ENCODE results near the gene MRPS7. TPM values are rescaled to one million over a fixed set of nuclear protein-coding genes. Genes with fewer than 3 reads are reported as not detected.
A peak's percentile ranks its signal among the peaks of the same experiment; 100 is the strongest.

The MRPS7 gene
- total RNA-seq, 1 experiment from 2014 or later: 94.7 TPM

DNA sequence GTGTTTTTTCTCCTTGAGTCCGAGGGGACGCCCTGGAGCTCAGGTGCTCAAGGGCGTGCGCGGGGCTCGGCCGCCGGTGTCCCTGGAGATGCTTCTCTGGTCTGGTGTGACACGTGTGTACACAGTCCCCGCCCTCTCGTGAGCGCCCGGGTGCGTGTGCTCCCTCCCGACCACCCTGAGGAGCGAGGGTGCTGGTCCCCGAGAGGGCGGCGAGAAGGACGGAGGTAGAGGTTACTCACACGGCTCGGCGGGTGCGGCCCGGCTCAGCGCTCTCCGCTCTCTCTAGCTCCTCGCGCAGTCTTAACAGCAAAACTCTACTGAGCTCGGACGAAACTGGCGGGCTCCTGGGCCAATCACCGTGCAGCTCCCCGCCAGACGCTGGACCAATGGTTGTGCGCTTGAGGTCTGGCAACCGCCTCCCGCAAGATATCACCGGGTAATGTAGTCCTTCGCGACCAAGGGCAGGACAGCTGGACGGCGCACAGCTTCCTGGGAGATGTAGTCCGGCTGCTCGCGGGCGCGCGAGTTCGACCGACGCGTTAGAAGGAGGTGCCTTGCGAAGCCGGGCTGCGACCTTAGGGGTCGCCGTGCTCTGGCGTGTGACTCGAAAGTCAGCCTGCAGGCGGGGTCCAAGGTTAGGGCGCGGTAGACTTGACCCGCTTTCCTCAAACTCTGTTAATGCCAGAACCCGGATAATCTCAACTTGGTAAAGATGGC, 27.6 kb downstream of the MRPS7 start, which contains the start of gene SLC25A19 (continued):
- peak; percentile 80 for TF ChIP-seq ARID4B (CRISPR knock-in tag; IDR thresholded peaks at IDR 0.05; ENCODE audit: borderline replicate concordance)
- TF ChIP-seq TEAD1 (CRISPR knock-in tag; IDR thresholded peaks at IDR 0.05): 0 out of 2 replicates have a peak, but pooled peaks have one; percentile 9
- no peak for TF ChIP-seq TEAD4 (CRISPR knock-in tag; IDR thresholded peaks at IDR 0.05)
- TF ChIP-seq NFATC4 (CRISPR knock-in tag; IDR thresholded peaks at IDR 0.05): no peak
- TF ChIP-seq, protein P1, sequence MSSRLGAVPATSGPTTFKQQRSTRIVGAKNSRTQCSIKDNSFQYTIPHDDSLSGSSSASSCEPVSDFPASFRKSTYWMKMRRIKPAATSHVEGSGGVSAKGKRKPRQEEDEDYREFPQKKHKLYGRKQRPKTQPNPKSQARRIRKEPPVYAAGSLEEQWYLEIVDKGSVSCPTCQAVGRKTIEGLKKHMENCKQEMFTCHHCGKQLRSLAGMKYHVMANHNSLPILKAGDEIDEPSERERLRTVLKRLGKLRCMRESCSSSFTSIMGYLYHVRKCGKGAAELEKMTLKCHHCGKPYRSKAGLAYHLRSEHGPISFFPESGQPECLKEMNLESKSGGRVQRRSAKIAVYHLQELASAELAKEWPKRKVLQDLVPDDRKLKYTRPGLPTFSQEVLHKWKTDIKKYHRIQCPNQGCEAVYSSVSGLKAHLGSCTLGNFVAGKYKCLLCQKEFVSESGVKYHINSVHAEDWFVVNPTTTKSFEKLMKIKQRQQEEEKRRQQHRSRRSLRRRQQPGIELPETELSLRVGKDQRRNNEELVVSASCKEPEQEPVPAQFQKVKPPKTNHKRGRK (CRISPR knock-in tag; IDR thresholded peaks at IDR 0.05; ENCODE audit: borderline replicate concordance): no peak
- TF ChIP-seq ZNF281 (CRISPR knock-in tag; IDR thresholded peaks at IDR 0.05): no peak
- TF ChIP-seq FOXP4 (CRISPR knock-in tag; IDR thresholded peaks at IDR 0.05): no peak
- no peak for TF ChIP-seq NR2C2 (CRISPR knock-in tag; IDR thresholded peaks at IDR 0.05)
- TF ChIP-seq CBFB (CRISPR knock-in tag; IDR thresholded peaks at IDR 0.05; ENCODE audit: low read depth): no peak
- no peak for TF ChIP-seq ZNF263 (CRISPR knock-in tag; IDR thresholded peaks at IDR 0.05; ENCODE audit: low read depth)
- TF ChIP-seq, protein P2, sequence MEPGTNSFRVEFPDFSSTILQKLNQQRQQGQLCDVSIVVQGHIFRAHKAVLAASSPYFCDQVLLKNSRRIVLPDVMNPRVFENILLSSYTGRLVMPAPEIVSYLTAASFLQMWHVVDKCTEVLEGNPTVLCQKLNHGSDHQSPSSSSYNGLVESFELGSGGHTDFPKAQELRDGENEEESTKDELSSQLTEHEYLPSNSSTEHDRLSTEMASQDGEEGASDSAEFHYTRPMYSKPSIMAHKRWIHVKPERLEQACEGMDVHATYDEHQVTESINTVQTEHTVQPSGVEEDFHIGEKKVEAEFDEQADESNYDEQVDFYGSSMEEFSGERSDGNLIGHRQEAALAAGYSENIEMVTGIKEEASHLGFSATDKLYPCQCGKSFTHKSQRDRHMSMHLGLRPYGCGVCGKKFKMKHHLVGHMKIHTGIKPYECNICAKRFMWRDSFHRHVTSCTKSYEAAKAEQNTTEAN (CRISPR knock-in tag; IDR thresholded peaks at IDR 0.05): 0 out of 2 replicates have a peak, but pooled peaks have one; percentile 71
- TF ChIP-seq ZNF317 (CRISPR knock-in tag; IDR thresholded peaks at IDR 0.05; ENCODE audit: borderline replicate concordance, low read depth): no peak
- peak; percentile 56; the same call in 1 of the 2 replicates for TF ChIP-seq ETV6 (CRISPR knock-in tag; IDR thresholded peaks at IDR 0.05)
- no peak for TF ChIP-seq IRF1 (CRISPR knock-in tag; IDR thresholded peaks at IDR 0.05)
- TF ChIP-seq ZNF423 (CRISPR knock-in tag; IDR thresholded peaks at IDR 0.05): no peak
- TF ChIP-seq E2F1 (CRISPR knock-in tag; IDR thresholded peaks at IDR 0.05): no peak
- TF ChIP-seq ZBTB21 (CRISPR knock-in tag; IDR thresholded peaks at IDR 0.05; ENCODE audit: borderline replicate concordance): no peak
- 0 out of 2 replicates have a peak, but pooled peaks have one; percentile 56 for TF ChIP-seq ELF4 (CRISPR knock-in tag; IDR thresholded peaks at IDR 0.05; ENCODE audit: low read depth)
- no peak; the same call in 1 of the 2 replicates for TF ChIP-seq USF1 (CRISPR knock-in tag; IDR thresholded peaks at IDR 0.05)
- TF ChIP-seq MYBL2 (CRISPR knock-in tag; IDR thresholded peaks at IDR 0.05): peak; percentile 72; the same call in 1 of the 2 replicates
- TF ChIP-seq ATF3 (CRISPR knock-in tag; conservative IDR thresholded peaks at IDR 0.05): no peak
- no peak for TF ChIP-seq CDX4 (CRISPR knock-in tag; IDR thresholded peaks at IDR 0.05; ENCODE audit: borderline replicate concordance)
